DOHH2 (cell line): ENCODE results near the gene IL16.

Experiments used
- H3F3A ChIP-seq: fragments of 200-600 bp; sonication (generic), shearing (Covaris generic); 2 replicates; pipeline ENCODE4 v1.6.0; 2016; ENCODE audit warnings: antibody characterized with exemption, mild to moderate bottlenecking; ENCODE audit not compliant: control insufficient read depth, insufficient read depth
- H3K27ac ChIP-seq: fragments of 200-600 bp; sonication (generic); 2 replicates; pipeline ENCODE4 v1.5.1; 2014; ENCODE audit warnings: low read depth, mild to moderate bottlenecking, low read length, moderate library complexity
- H3K27me3 ChIP-seq: fragments of 200-600 bp; sonication (generic); 2 replicates; pipeline ENCODE4 v1.6.1; 2014; ENCODE audit warnings: mild to moderate bottlenecking, low read length, mixed read lengths; ENCODE audit not compliant: control insufficient read depth
- H3K36me3 ChIP-seq: fragments of 200-600 bp; sonication (generic); 2 replicates; pipeline ENCODE4 v1.6.1; 2014; ENCODE audit warnings: mild to moderate bottlenecking, low read length, moderate library complexity, mixed read lengths; ENCODE audit not compliant: control insufficient read depth
- H3K4me1 ChIP-seq: fragments of 200-600 bp; sonication (generic); 2 replicates; pipeline ENCODE4 v1.6.1; 2014; ENCODE audit warnings: mild to moderate bottlenecking, low read length, mixed read lengths; ENCODE audit not compliant: control insufficient read depth
- H3K4me2 ChIP-seq: fragments of 200-600 bp; sonication (generic); 2 replicates; pipeline ENCODE4 v1.6.0; 2014; ENCODE audit warnings: mild to moderate bottlenecking, low read length, moderate library complexity
- H3K4me3 ChIP-seq: fragments of 200-600 bp; sonication (generic); 2 replicates; pipeline ENCODE4 v1.5.1; 2014; ENCODE audit warnings: mild to moderate bottlenecking, low read length, mixed read lengths
- H3K79me2 ChIP-seq: fragments of 200-600 bp; sonication (generic); 2 replicates; pipeline ENCODE4 v1.6.1; 2014; ENCODE audit warnings: mild to moderate bottlenecking, low read length, mixed read lengths; ENCODE audit not compliant: control insufficient read depth
- H3K9me2 ChIP-seq: fragments of 200-600 bp; sonication (generic); replicated peaks from 2 replicates; pipeline ENCODE4 v1.6.1; 2014; ENCODE audit warnings: mild to moderate bottlenecking, low read length, mixed read lengths; ENCODE audit not compliant: control insufficient read depth
- H3K9me3 ChIP-seq: fragments of 200-600 bp; sonication (generic); 2 replicates; pipeline ENCODE4 v1.6.1; 2014; ENCODE audit warnings: antibody characterized with exemption, low read length, mixed read lengths; ENCODE audit not compliant: control insufficient read depth, insufficient read depth
- H4K20me1 ChIP-seq: fragments of 200-600 bp; sonication (generic); 2 replicates; pipeline ENCODE4 v1.6.0; 2014; ENCODE audit warnings: low read depth, mild to moderate bottlenecking, antibody characterized with exemption, low read length, moderate library complexity; ENCODE audit not compliant: control insufficient read depth, insufficient read depth
- EZH2phosphoT487 ChIP-seq: fragments of 200-600 bp; sonication (generic); IDR thresholded peaks from 2 replicates; pipeline ENCODE4 v1.6.1; 2017; ENCODE audit warnings: borderline replicate concordance, mild to moderate bottlenecking, antibody characterized with exemption, low read length, moderate library complexity, mixed read lengths
- TF ChIP-seq, protein P1 (sequence below): fragments of 200-600 bp; sonication (generic); IDR thresholded peaks from one replicate; pipeline ENCODE4 v1.5.1; 2014; ENCODE audit warnings: antibody characterized with exemption, mild to moderate bottlenecking, low read depth, low read length; ENCODE audit not compliant: poor library complexity, severe bottlenecking

The IL16 gene

DNA sequence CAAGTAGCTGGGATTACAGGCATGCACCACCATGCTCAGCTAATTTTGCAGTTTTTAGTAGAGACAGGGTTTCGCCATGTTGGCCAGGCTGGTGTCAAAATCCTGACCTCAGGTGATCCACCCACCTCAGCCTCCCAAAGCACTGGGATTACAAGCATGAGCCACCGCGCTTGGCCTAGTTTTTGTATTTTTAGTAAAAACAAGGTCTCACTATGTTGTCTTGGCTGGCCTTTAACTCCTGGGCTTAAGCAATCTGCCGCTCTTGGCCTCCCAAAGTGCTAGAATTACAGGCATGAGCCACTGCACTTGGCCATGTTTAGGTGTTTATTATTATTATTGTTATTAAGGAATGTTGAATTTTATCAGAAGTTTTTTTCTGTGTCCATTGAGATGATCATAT, 14.7 kb downstream of the IL16 start:
- Histone ChIP-seq H3K9me3 (no peaks in the 10 kb centered on the region), H3K4me1 (no peaks in the 10 kb centered on the region), H3K27me3 (0 out of 2 replicates have a peak, but pooled peaks cover 3% of the 10 kb centered on the region), H3K4me2 (no peak overlapping the region), H3K79me2 (no peaks in the 10 kb centered on the region), H3K36me3 (no peaks in the 10 kb centered on the region), H4K20me1 (no peaks in the 10 kb centered on the region), H3F3A (no peaks in the 10 kb centered on the region), H3K9me2 (no peaks in the 10 kb centered on the region), H3K4me3 (no peak overlapping the region), H3K27ac (no peak overlapping the region)
- TF ChIP-seq, protein P1, sequence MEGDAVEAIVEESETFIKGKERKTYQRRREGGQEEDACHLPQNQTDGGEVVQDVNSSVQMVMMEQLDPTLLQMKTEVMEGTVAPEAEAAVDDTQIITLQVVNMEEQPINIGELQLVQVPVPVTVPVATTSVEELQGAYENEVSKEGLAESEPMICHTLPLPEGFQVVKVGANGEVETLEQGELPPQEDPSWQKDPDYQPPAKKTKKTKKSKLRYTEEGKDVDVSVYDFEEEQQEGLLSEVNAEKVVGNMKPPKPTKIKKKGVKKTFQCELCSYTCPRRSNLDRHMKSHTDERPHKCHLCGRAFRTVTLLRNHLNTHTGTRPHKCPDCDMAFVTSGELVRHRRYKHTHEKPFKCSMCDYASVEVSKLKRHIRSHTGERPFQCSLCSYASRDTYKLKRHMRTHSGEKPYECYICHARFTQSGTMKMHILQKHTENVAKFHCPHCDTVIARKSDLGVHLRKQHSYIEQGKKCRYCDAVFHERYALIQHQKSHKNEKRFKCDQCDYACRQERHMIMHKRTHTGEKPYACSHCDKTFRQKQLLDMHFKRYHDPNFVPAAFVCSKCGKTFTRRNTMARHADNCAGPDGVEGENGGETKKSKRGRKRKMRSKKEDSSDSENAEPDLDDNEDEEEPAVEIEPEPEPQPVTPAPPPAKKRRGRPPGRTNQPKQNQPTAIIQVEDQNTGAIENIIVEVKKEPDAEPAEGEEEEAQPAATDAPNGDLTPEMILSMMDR, result no peak
- TF ChIP-seq EZH2phosphoT487, result no peak

DNA sequence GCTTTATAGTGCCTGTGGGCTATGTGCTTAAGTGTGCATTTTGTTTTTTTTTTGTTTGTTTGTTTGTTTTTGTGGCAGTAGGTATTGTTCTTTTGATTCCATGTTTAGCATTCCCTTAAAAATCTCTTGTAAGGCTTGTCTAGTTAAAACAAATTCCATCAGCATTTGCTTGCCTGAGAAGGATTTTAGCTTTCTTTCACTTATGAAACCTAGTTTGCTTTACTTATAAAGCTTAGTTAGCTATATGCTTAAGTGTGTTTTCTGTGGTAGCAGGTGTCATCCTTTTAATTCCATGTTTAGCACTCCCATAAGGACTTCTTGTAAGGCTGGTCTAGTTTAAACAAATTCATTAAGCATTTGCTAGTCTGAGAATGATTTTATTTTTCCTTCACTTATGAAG, 17.3 kb downstream of the IL16 start:
- Histone ChIP-seq H3K79me2 (no peaks in the 10 kb centered on the region), H3K9me2 (no peaks in the 10 kb centered on the region), H3K27ac (no peak overlapping the region), H3K9me3 (no peaks in the 10 kb centered on the region), H3K36me3 (no peaks in the 10 kb centered on the region), H3K4me3 (no peak overlapping the region), H4K20me1 (no peaks in the 10 kb centered on the region), H3K27me3 (0 out of 2 replicates have a peak, but pooled peaks cover 3% of the 10 kb centered on the region), H3K4me2 (no peak overlapping the region), H3K4me1 (no peaks in the 10 kb centered on the region), H3F3A (no peaks in the 10 kb centered on the region)
- TF ChIP-seq, protein P1, result no peak
- no peak for TF ChIP-seq EZH2phosphoT487

GRCh38 chr15:81215531-81215930, 18.9 kb downstream of the IL16 start:
- H3F3A ChIP-seq, result no peaks in the 10 kb centered on the region
- no peak overlapping the region for H3K4me2 ChIP-seq
- H3K79me2 ChIP-seq, result no peaks in the 10 kb centered on the region
- no peaks in the 10 kb centered on the region for H3K36me3 ChIP-seq
- no peaks in the 10 kb centered on the region for H4K20me1 ChIP-seq
- no peak overlapping the region for H3K27ac ChIP-seq
- no peaks in the 10 kb centered on the region for H3K9me3 ChIP-seq
- TF ChIP-seq, protein P1, result no peak
- TF ChIP-seq EZH2phosphoT487, result no peak
- H3K4me3 ChIP-seq, result no peak overlapping the region
- no peaks in the 10 kb centered on the region for H3K9me2 ChIP-seq
- 0 out of 2 replicates have a peak, but pooled peaks cover 3% of the 10 kb centered on the region for H3K27me3 ChIP-seq
- H3K4me1 ChIP-seq, result no peaks in the 10 kb centered on the region
